HepG2 (cell line): Measurements from ENCODE around the gene KIF23. TPM values are rescaled to one million over a fixed set of nuclear protein-coding genes. Genes with fewer than 3 reads are reported as not detected.
A peak's percentile ranks its signal among the peaks of the same experiment; 100 is the strongest.

Experiments used
- CEBPB ChIP-seq: IDR thresholded peaks from 2 replicates; pipeline ENCODE4 v1.6.1; 2011; ENCODE audit warnings: low read depth, low read length, improper control_type of control experiment, borderline replicate concordance
- CSRNP1 ChIP-seq: sonication (generic); formaldehyde crosslinking; IDR thresholded peaks from 2 replicates; pipeline ENCODE4 v1.8.1; 2023; ENCODE audit warnings: mild to moderate bottlenecking, missing genetic modification reagents
- MTA3 ChIP-seq: sonication (generic); formaldehyde crosslinking; IDR thresholded peaks from 2 replicates; pipeline ENCODE4 v1.4.0; 2020; ENCODE audit warnings: missing genetic modification reagents
- NFYB ChIP-seq: sonication (generic); formaldehyde crosslinking; IDR thresholded peaks from 2 replicates; pipeline ENCODE4 v1.4.0; 2020; ENCODE audit warnings: missing genetic modification reagents
- SCMH1 ChIP-seq: sonication (generic); formaldehyde crosslinking; IDR thresholded peaks from 2 replicates; pipeline ENCODE4 v1.9.0; 2021; ENCODE audit warnings: missing genetic modification reagents, mild to moderate bottlenecking, borderline replicate concordance
- SIN3A ChIP-seq: IDR thresholded peaks from 2 replicates; pipeline ENCODE4 v1.6.1; 2011; ENCODE audit warnings: low read depth, mild to moderate bottlenecking, control low read depth, low read length, borderline replicate concordance
- SRF ChIP-seq: IDR thresholded peaks from 2 replicates; pipeline ENCODE4 v1.6.1; 2011; ENCODE audit warnings: mild to moderate bottlenecking, low read depth, low read length, moderate library complexity
- TBX2 ChIP-seq: sonication (generic); formaldehyde crosslinking; IDR thresholded peaks from 2 replicates; pipeline ENCODE4 v1.5.0; 2020; ENCODE audit warnings: missing genetic modification reagents, mild to moderate bottlenecking, borderline replicate concordance
- ZBTB1 ChIP-seq: sonication (generic); formaldehyde crosslinking; IDR thresholded peaks from 2 replicates; pipeline ENCODE4 v1.4.0; 2020; ENCODE audit warnings: missing genetic modification reagents, borderline replicate concordance
- ZFP36L2 ChIP-seq: sonication (generic); formaldehyde crosslinking; IDR thresholded peaks from 2 replicates; pipeline ENCODE4 v1.4.0; 2020; ENCODE audit warnings: missing genetic modification reagents
- ZFP37 ChIP-seq: sonication (generic); formaldehyde crosslinking; IDR thresholded peaks from 2 replicates; pipeline ENCODE4 v1.4.0; 2020; ENCODE audit warnings: missing genetic modification reagents, borderline replicate concordance
- ZNF280B ChIP-seq: sonication (generic); formaldehyde crosslinking; IDR thresholded peaks from 2 replicates; pipeline ENCODE4 v1.5.0; 2020; ENCODE audit warnings: missing genetic modification reagents, mild to moderate bottlenecking, borderline replicate concordance
- ZNF343 ChIP-seq: sonication (generic); formaldehyde crosslinking; IDR thresholded peaks from 2 replicates; pipeline ENCODE4 v1.4.0; 2020; ENCODE audit warnings: mild to moderate bottlenecking, missing genetic modification reagents
- ZNF354B ChIP-seq: sonication (generic); formaldehyde crosslinking; IDR thresholded peaks from 2 replicates; pipeline ENCODE4 v1.8.0; 2022; ENCODE audit warnings: mild to moderate bottlenecking, missing genetic modification reagents
- ZNF430 ChIP-seq: sonication (generic); formaldehyde crosslinking; IDR thresholded peaks from 2 replicates; pipeline ENCODE4 v1.9.0; 2021; ENCODE audit warnings: mild to moderate bottlenecking, missing genetic modification reagents
- ZNF549 ChIP-seq: sonication (generic); formaldehyde crosslinking; IDR thresholded peaks from 2 replicates; pipeline ENCODE4 v1.5.0; 2020; ENCODE audit warnings: missing genetic modification reagents
- ZNF550 ChIP-seq: sonication (generic); formaldehyde crosslinking; IDR thresholded peaks from 2 replicates; pipeline ENCODE4 v1.4.0; 2020; ENCODE audit warnings: mild to moderate bottlenecking, missing genetic modification reagents, borderline replicate concordance
- ZNF564 ChIP-seq: sonication (generic); formaldehyde crosslinking; IDR thresholded peaks from 2 replicates; pipeline ENCODE4 v1.8.1; 2023; ENCODE audit warnings: mild to moderate bottlenecking, missing genetic modification reagents
- ZNF746 ChIP-seq: sonication (generic); formaldehyde crosslinking; IDR thresholded peaks from 2 replicates; pipeline ENCODE4 v1.8.0; 2022; ENCODE audit warnings: mild to moderate bottlenecking, missing genetic modification reagents
- ZNF879 ChIP-seq: sonication (generic); formaldehyde crosslinking; IDR thresholded peaks from 2 replicates; pipeline ENCODE4 v1.8.1; 2023; ENCODE audit warnings: missing genetic modification reagents
- polyA plus RNA-seq, 8 experiments: library from polyadenylated mRNA; depleted of rRNA in 3 of 8; stranded (reverse) in 7 of 8; unstranded in 1 of 8; fragments of >200 nt; fragmentation: Illumina TruSeq in 4 of 8; extraction: Trizol in 4 of 8; gene quantifications; 2 replicates each; pipeline versions ENCODE4 v1.2.1 to v1.2.3, GENCODE V29; 2011 to 2016; ENCODE audit warnings: low read depth in 4 of 8, missing spikeins in 1 of 8, mixed read lengths in 1 of 8; ENCODE audit not compliant: insufficient read depth in 1 of 8
- total RNA-seq, 5 experiments: library from RNA; depleted of rRNA; stranded (reverse); fragments of >200 nt; fragmentation: Illumina TruSeq; extraction: Trizol; gene quantifications; 2 replicates each; pipeline ENCODE4 v1.2.3, GENCODE V29; 2016; ENCODE audit warnings: low read depth in 1 of 5
- TF ChIP-seq, protein P1 (sequence below): sonication (generic); formaldehyde crosslinking; IDR thresholded peaks from 2 replicates; pipeline ENCODE4 v1.9.0; 2021; ENCODE audit warnings: missing genetic modification reagents, borderline replicate concordance
- TF ChIP-seq, protein P2 (sequence below): sonication (generic); formaldehyde crosslinking; IDR thresholded peaks from 2 replicates; pipeline ENCODE4 v1.4.0; 2020; ENCODE audit warnings: mild to moderate bottlenecking, low read depth, missing genetic modification reagents

KIF23 gene
- total and polyA plus RNA-seq, 2 of the 13 experiments (the other 11 are each of a cell fraction or from before 2014, with no cell fraction given), result 11.3 to 38.1 TPM

GRCh38 chr15:69413822-69414700, at the start of gene KIF23 (continued):
- TF ChIP-seq ZNF280B (CRISPR knock-in tag) (no peak), ZFP36L2 (CRISPR knock-in tag) (no peak), CEBPB (no peak), ZNF343 (0 out of 2 replicates have a peak, but pooled peaks have one; percentile 64), MTA3 (CRISPR knock-in tag) (no peak), ZNF549 (CRISPR knock-in tag) (no peak), ZFP37 (CRISPR knock-in tag) (no peak), CSRNP1 (CRISPR knock-in tag) (peak; percentile 89; the same call in 1 of the 2 replicates), SRF (no peak), ZNF746 (CRISPR knock-in tag) (peak; percentile 37; the same call in 1 of the 2 replicates), TBX2 (CRISPR knock-in tag) (peak; percentile 56; the same call in 1 of the 2 replicates), NFYB (peak; percentile 94), ZNF564 (CRISPR knock-in tag) (peak; percentile 96), ZNF550 (CRISPR knock-in tag) (no peak), ZBTB1 (no peak), SCMH1 (CRISPR knock-in tag) (no peak), ZNF354B (no peak), ZNF430 (CRISPR knock-in tag) (peak; percentile 73; the same call in 1 of the 2 replicates), ZNF879 (CRISPR knock-in tag) (peak; percentile 94; the same call in 1 of the 2 replicates), SIN3A (peak; percentile 98)
- TF ChIP-seq, protein P1, sequence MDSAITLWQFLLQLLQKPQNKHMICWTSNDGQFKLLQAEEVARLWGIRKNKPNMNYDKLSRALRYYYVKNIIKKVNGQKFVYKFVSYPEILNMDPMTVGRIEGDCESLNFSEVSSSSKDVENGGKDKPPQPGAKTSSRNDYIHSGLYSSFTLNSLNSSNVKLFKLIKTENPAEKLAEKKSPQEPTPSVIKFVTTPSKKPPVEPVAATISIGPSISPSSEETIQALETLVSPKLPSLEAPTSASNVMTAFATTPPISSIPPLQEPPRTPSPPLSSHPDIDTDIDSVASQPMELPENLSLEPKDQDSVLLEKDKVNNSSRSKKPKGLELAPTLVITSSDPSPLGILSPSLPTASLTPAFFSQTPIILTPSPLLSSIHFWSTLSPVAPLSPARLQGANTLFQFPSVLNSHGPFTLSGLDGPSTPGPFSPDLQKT (CRISPR knock-in tag), result no peak
- TF ChIP-seq, protein P2, sequence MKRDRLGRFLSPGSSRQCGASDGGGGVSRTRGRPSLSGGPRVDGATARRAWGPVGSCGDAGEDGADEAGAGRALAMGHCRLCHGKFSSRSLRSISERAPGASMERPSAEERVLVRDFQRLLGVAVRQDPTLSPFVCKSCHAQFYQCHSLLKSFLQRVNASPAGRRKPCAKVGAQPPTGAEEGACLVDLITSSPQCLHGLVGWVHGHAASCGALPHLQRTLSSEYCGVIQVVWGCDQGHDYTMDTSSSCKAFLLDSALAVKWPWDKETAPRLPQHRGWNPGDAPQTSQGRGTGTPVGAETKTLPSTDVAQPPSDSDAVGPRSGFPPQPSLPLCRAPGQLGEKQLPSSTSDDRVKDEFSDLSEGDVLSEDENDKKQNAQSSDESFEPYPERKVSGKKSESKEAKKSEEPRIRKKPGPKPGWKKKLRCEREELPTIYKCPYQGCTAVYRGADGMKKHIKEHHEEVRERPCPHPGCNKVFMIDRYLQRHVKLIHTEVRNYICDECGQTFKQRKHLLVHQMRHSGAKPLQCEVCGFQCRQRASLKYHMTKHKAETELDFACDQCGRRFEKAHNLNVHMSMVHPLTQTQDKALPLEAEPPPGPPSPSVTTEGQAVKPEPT (CRISPR knock-in tag), result no peak
